IMR-90 (cell line): ENCODE measurements around the gene GOLPH3L. TPM values are rescaled to one million over a fixed set of nuclear protein-coding genes. Genes with fewer than 3 reads are reported as not detected.

Experiments
- ATAC-seq: fragments of 200-7000 bp; cut with Tn5 transposase; 2 replicates; pipeline ENCODE4 v1.9.1; 2020; ENCODE audit warnings: low read depth, mild to moderate bottlenecking, moderate library complexity
- BruUV-seq: library from RNA; stranded (reverse); fragments of 400-500 nt; replicated peaks from 2 replicates; lab custom pipeline; 2021; lab: Mats Ljungman, UMichigan
- CTCF ChIA-PET: fragments of 300-600 bp; formaldehyde crosslinking; extraction: SDS; loops from one replicate; lab custom pipeline; 2021; ENCODE audit warnings: antibody characterized with exemption; lab: Yijun Ruan, JAX
- POLR2A ChIA-PET: fragments of 300-600 bp; sonication (Branson Sonifier 250); formaldehyde crosslinking; loops from one replicate; lab custom pipeline; 2022; ENCODE audit warnings: antibody characterized with exemption; ENCODE audit not compliant: unreplicated experiment; lab: Charles Lee
- DNase-seq: peaks from one replicate; pipeline ENCODE4 v3.0.0; 2013
- H2AFZ ChIP-seq: replicated peaks from 2 replicates; pipeline ENCODE3; 2013; ENCODE audit warnings: low read length, mild to moderate bottlenecking; ENCODE audit not compliant: poor library complexity
- H2AK5ac ChIP-seq: 2 replicates; pipeline ENCODE4 v1.6.1; 2013; ENCODE audit warnings: low read depth, low read length, inconsistent platforms
- H2AK9ac ChIP-seq: replicated peaks from 2 replicates; pipeline ENCODE3; 2013; ENCODE audit warnings: mild to moderate bottlenecking, low read depth, low read length, moderate library complexity; ENCODE audit not compliant: poor library complexity
- H2BK120ac ChIP-seq: 2 replicates; pipeline ENCODE4 v1.6.1; 2013; ENCODE audit warnings: low read depth, low read length, inconsistent platforms
- H2BK15ac ChIP-seq: 3 replicates; pipeline ENCODE4 v1.6.1; 2013; ENCODE audit warnings: low read depth, low read length, inconsistent platforms
- H2BK20ac ChIP-seq: 2 replicates; pipeline ENCODE4 v1.6.1; 2013; ENCODE audit warnings: low read depth, mild to moderate bottlenecking, inconsistent platforms, low read length, moderate library complexity
- H2BK5ac ChIP-seq: 2 replicates; pipeline ENCODE4 v1.6.1; 2013; ENCODE audit warnings: mild to moderate bottlenecking, low read depth, low read length, inconsistent platforms; ENCODE audit not compliant: poor library complexity, severe bottlenecking
- H3K14ac ChIP-seq: replicated peaks from 2 replicates; pipeline ENCODE4 v1.6.1; 2013; ENCODE audit warnings: low read depth, low read length, inconsistent platforms
- H3K18ac ChIP-seq: 2 replicates; pipeline ENCODE4 v1.6.1; 2013; ENCODE audit warnings: low read depth, low read length, control low read depth
- H3K23ac ChIP-seq: 2 replicates; pipeline ENCODE4 v1.6.1; 2013; ENCODE audit warnings: low read depth, low read length, inconsistent platforms
- H3K27ac ChIP-seq: 2 replicates; pipeline ENCODE4 v1.5.1; 2013; ENCODE audit warnings: mild to moderate bottlenecking, control low read depth, low read length; ENCODE audit not compliant: insufficient read depth
- H3K27me3 ChIP-seq: 2 replicates; pipeline ENCODE4 v1.6.1; 2013; ENCODE audit warnings: low read length; ENCODE audit not compliant: control insufficient read depth, insufficient read depth
- H3K36me3 ChIP-seq: 2 replicates; pipeline ENCODE4 v1.6.1; 2013; ENCODE audit warnings: low read length, mixed read lengths; ENCODE audit not compliant: control insufficient read depth, insufficient read depth
- H3K4ac ChIP-seq: 2 replicates; pipeline ENCODE4 v1.6.1; 2013; ENCODE audit warnings: low read depth, low read length, inconsistent platforms
- H3K4me1 ChIP-seq: 2 replicates; pipeline ENCODE4 v1.6.1; 2013; ENCODE audit warnings: low read length, mixed read lengths; ENCODE audit not compliant: control insufficient read depth, insufficient read depth
- H3K4me2 ChIP-seq: 2 replicates; pipeline ENCODE4 v1.6.1; 2013; ENCODE audit warnings: low read depth, mild to moderate bottlenecking, control low read depth, low read length, moderate library complexity
- H3K4me3 ChIP-seq: 2 replicates; pipeline ENCODE4 v1.5.1; 2013; ENCODE audit warnings: low read depth, mild to moderate bottlenecking, control low read depth, low read length, moderate library complexity; ENCODE audit not compliant: insufficient read depth
- H3K56ac ChIP-seq: 2 replicates; pipeline ENCODE4 v1.6.1; 2013; ENCODE audit warnings: low read length, inconsistent platforms; ENCODE audit not compliant: insufficient read depth; ENCODE audit errors: extremely low read depth
- H3K79me1 ChIP-seq, 2 experiments: 2 replicates each; pipeline ENCODE4 v1.6.1; 2013; ENCODE audit warnings: low read length in 2 of 2, inconsistent platforms in 1 of 2, low read depth in 1 of 2
- H3K9ac ChIP-seq: 2 replicates; pipeline ENCODE4 v1.6.1; 2013; ENCODE audit warnings: low read depth, low read length, control low read depth
- H3K9me1 ChIP-seq: 2 replicates; pipeline ENCODE4 v1.6.1; 2013; ENCODE audit warnings: low read length, inconsistent platforms; ENCODE audit not compliant: insufficient read depth
- H3K9me3 ChIP-seq: 2 replicates; pipeline ENCODE4 v1.6.1; 2013; ENCODE audit warnings: low read length; ENCODE audit not compliant: control insufficient read depth, insufficient read depth
- H4K20me1 ChIP-seq: 2 replicates; pipeline ENCODE4 v1.6.1; 2013; ENCODE audit warnings: low read length, inconsistent platforms; ENCODE audit not compliant: insufficient read depth
- H4K5ac ChIP-seq: 2 replicates; pipeline ENCODE4 v1.6.1; 2013; ENCODE audit warnings: mild to moderate bottlenecking, low read depth, low read length, control low read depth
- H4K8ac ChIP-seq, 2 experiments: 2 replicates each; pipeline ENCODE4 v1.6.1; 2013; ENCODE audit warnings: low read depth in 2 of 2, low read length in 2 of 2, control low read depth in 1 of 2, inconsistent platforms in 1 of 2
- H4K91ac ChIP-seq: 2 replicates; pipeline ENCODE4 v1.6.1; 2013; ENCODE audit warnings: low read depth, low read length, inconsistent platforms; ENCODE audit not compliant: insufficient read depth
- BHLHE40 ChIP-seq: fragments of 150-350 bp; IDR thresholded peaks from 2 replicates; pipeline ENCODE4 v1.6.1; 2016; ENCODE audit warnings: mild to moderate bottlenecking, low read depth, low read length
- CEBPB ChIP-seq: IDR thresholded peaks from 2 replicates; pipeline ENCODE4 v1.6.1; 2012; ENCODE audit warnings: low read depth, low read length, improper control_type of control experiment
- CHD1 ChIP-seq: IDR thresholded peaks from 2 replicates; pipeline ENCODE4 v1.6.1; 2012; ENCODE audit warnings: low read depth, low read length, improper control_type of control experiment
- CTCF ChIP-seq: conservative IDR thresholded peaks from 2 replicates; pipeline ENCODE4 v1.5.1; 2012; ENCODE audit warnings: mild to moderate bottlenecking, low read depth, low read length, improper control_type of control experiment
- ELK1 ChIP-seq: fragments of 150-350 bp; IDR thresholded peaks from 2 replicates; pipeline ENCODE4 v1.6.1; 2016; ENCODE audit warnings: low read depth, mild to moderate bottlenecking, low read length, moderate library complexity, borderline replicate concordance
- FOS ChIP-seq: fragments of 150-350 bp; IDR thresholded peaks from 2 replicates; pipeline ENCODE4 v1.6.1; 2016; ENCODE audit warnings: low read depth, low read length
- MAFK ChIP-seq: IDR thresholded peaks from 2 replicates; pipeline ENCODE4 v1.6.1; 2012; ENCODE audit warnings: low read depth, low read length, improper control_type of control experiment
- MAZ ChIP-seq: IDR thresholded peaks from 2 replicates; pipeline ENCODE4 v1.6.1; 2012; ENCODE audit warnings: low read depth, mild to moderate bottlenecking, low read length, improper control_type of control experiment, moderate library complexity, borderline replicate concordance
- MXI1 ChIP-seq: IDR thresholded peaks from 2 replicates; pipeline ENCODE4 v1.6.1; 2012; ENCODE audit warnings: low read depth, mild to moderate bottlenecking, low read length, moderate library complexity, borderline replicate concordance
- NFE2L2 ChIP-seq: fragments of 150-350 bp; IDR thresholded peaks from 2 replicates; pipeline ENCODE4 v1.6.1; 2016; ENCODE audit warnings: low read depth, mild to moderate bottlenecking, low read length
- POLR2A ChIP-seq: IDR thresholded peaks from 2 replicates; pipeline ENCODE4 v1.6.1; 2012; ENCODE audit warnings: mild to moderate bottlenecking, low read depth, low read length
- RAD21 ChIP-seq: IDR thresholded peaks from 2 replicates; pipeline ENCODE4 v1.6.1; 2012; ENCODE audit warnings: low read length, improper control_type of control experiment
- RCOR1 ChIP-seq: IDR thresholded peaks from 2 replicates; pipeline ENCODE4 v1.6.1; 2012; ENCODE audit warnings: mild to moderate bottlenecking, low read length, improper control_type of control experiment; ENCODE audit not compliant: insufficient replicate concordance
- RFX5 ChIP-seq: IDR thresholded peaks from 2 replicates; pipeline ENCODE4 v1.8.0; 2012; ENCODE audit warnings: low read depth, mild to moderate bottlenecking, low read length, moderate library complexity
- SMC3 ChIP-seq: fragments of 150-350 bp; IDR thresholded peaks from 2 replicates; pipeline ENCODE4 v1.6.1; 2016; ENCODE audit warnings: low read depth, mild to moderate bottlenecking, antibody characterized with exemption, low read length, moderate library complexity
- USF2 ChIP-seq: fragments of 150-350 bp; IDR thresholded peaks from 2 replicates; pipeline ENCODE4 v1.6.1; 2017; ENCODE audit warnings: mild to moderate bottlenecking, antibody characterized with exemption, low read length, low read depth
- WGBS, 2 experiments: methylation state at CpG; one replicate each; pipeline versions ENCODE4 v1.1.5 to v1.1.7; 2013; ENCODE audit warnings: missing lambda C conversion rate in 2 of 2; ENCODE audit not compliant: insufficient read length in 1 of 2; ENCODE audit errors: extremely low coverage in 2 of 2; 5-methylcytosine and 5-hydroxymethylcytosine counted together
- dilution Hi-C: fragments of 300-500 bp; cut with HindIII; formaldehyde crosslinking; loops from one replicate; pipeline ENCODE4 v1.14.3; 2018; ENCODE audit warnings: low sequenced_read_pairs; ENCODE audit not compliant: unreplicated experiment
- in situ Hi-C: fragments of 300-500 bp; cut with MboI; formaldehyde crosslinking; loops from 3 replicates; pipeline ENCODE4 v1.14.3; 2019; ENCODE audit warnings: low sequenced_read_pairs, inconsistent platforms, mixed read lengths
- intact Hi-C: fragments of 100-400 bp; cut with micrococcal nuclease; formaldehyde crosslinking; loops from 2 replicates; pipeline ENCODE4 v1.10.0; 2022
- polyA plus RNA-seq, 3 experiments: library from polyadenylated mRNA; depleted of rRNA; stranded (reverse); fragments of >200 nt; gene quantifications; 2 replicates each; pipeline ENCODE4 v1.2.3, GENCODE V29; 2012; ENCODE audit warnings: low replicate concordance in 1 of 3
- total RNA-seq: library from RNA; depleted of rRNA; stranded (reverse); fragments of >200 nt; gene quantifications from 2 replicates; pipeline ENCODE4 v1.2.3, GENCODE V29; 2012

The GOLPH3L gene
- total and polyA plus RNA-seq, 2 of the 4 experiments (the other 2 are of a cell fraction), result 9.5 to 11.0 TPM

- H4K91ac ChIP-seq, result no peak overlapping the region
- H3K4me3 ChIP-seq, result no peak overlapping the region
- intact Hi-C loops (no loop called here), dilution Hi-C loops (no loop called here), in situ Hi-C loops (no loop called here)
- no peaks in the 10 kb centered on the region for H4K20me1 ChIP-seq
- no peak overlapping the region for H3K56ac ChIP-seq
- H3K27ac ChIP-seq, result no peak overlapping the region
- H4K5ac ChIP-seq, result no peak overlapping the region
- no peaks in the 10 kb centered on the region for H3K4me1 ChIP-seq
- H2AK5ac ChIP-seq, result no peak overlapping the region
- no peak overlapping the region for H3K9ac ChIP-seq
- no peak overlapping the region for H2BK15ac ChIP-seq
- no peak overlapping the region for H3K18ac ChIP-seq
- no peak for DNase-seq
- no peak for TF ChIP-seq MXI1
- no peak for TF ChIP-seq MAZ
- TF ChIP-seq CTCF, result no peak
- TF ChIP-seq RAD21, result no peak
- no peak for TF ChIP-seq RFX5
- no peak for TF ChIP-seq BHLHE40
- no peak for TF ChIP-seq CHD1
- no peak for TF ChIP-seq USF2
- TF ChIP-seq MAFK, result no peak
- no peak for TF ChIP-seq ELK1
- no peak for TF ChIP-seq NFE2L2
- TF ChIP-seq FOS, result no peak
- TF ChIP-seq CEBPB, result no peak
- no peak for TF ChIP-seq RCOR1
- TF ChIP-seq POLR2A, result no peak
- TF ChIP-seq SMC3, result no peak
- BruUV-seq, result no TSS peak
- ChIA-PET POLR2A (no interaction called here), CTCF (interaction anchor here (0.8 kb wide), 1 partner anchor 284 kb away, joined by 3 read pairs; no protein-coding TSS in a partner anchor)
- H2BK120ac ChIP-seq, result no peak overlapping the region
- H3K23ac ChIP-seq, result no peak overlapping the region; the same call in 1 of the 2 replicates
- no peak overlapping the region for H2BK5ac ChIP-seq
- no peaks in the 10 kb centered on the region for H3K27me3 ChIP-seq
- no peak overlapping the region for H3K14ac ChIP-seq
- no CpG with 5 or more reads among the region's 5 CpGs for WGBS, 2 experiments
- no peak for ATAC-seq
- H2BK20ac ChIP-seq, result no peak overlapping the region
- H3K79me1 ChIP-seq, result peaks cover 6 to 7% of the 10 kb centered on the region in 2 experiments
- no peaks in the 10 kb centered on the region; the same call in 1 of the 2 replicates for H3K9me1 ChIP-seq
- H3K4me2 ChIP-seq, result no peak overlapping the region
- H3K9me3 ChIP-seq, result no peaks in the 10 kb centered on the region
- no peak overlapping the region for H4K8ac ChIP-seq
- H3K4ac ChIP-seq, result no peak overlapping the region
- no peak overlapping the region for H2AFZ ChIP-seq
- no peak overlapping the region for H2AK9ac ChIP-seq
- H3K36me3 ChIP-seq, result peaks cover 12% of the 10 kb centered on the region
Observed at GRCh38 chr1:150649441-150650075, 47.4 kb downstream of the GOLPH3L start.
